Testis (tissue), 3 donors: ENCODE measurements around the gene HID1. TPM values are rescaled to one million over a fixed set of nuclear protein-coding genes. Genes with fewer than 3 reads are reported as not detected.
"Not testable (repeated sequence)": the region's sequence is repeated elsewhere in the genome, so short reads cannot be mapped to it uniquely, and the experiment has no call there.

Source experiments
- DNase-seq: peaks from one replicate; pipeline ENCODE4 v3.0.0-alpha.2; 2019
- H3K27ac ChIP-seq, 2 donors: fragments of 200-600 bp; sonication (generic); one replicate each; pipeline ENCODE4 v1.5.1; 2019
- H3K27me3 ChIP-seq: fragments of 200-600 bp; sonication (generic); one replicate; pipeline ENCODE4 v1.5.1; 2019
- H3K36me3 ChIP-seq: fragments of 200-600 bp; sonication (generic); one replicate; pipeline ENCODE4 v1.5.1; 2017; ENCODE audit warnings: low read depth; ENCODE audit errors: missing control alignments
- H3K4me1 ChIP-seq: fragments of 200-600 bp; sonication (generic); one replicate; pipeline ENCODE4 v1.5.1; 2019
- H3K4me3 ChIP-seq, 2 donors: fragments of 200-600 bp; sonication (generic); one replicate each; pipeline ENCODE4 v1.5.1; 2017 to 2019
- H3K9me3 ChIP-seq: fragments of 200-600 bp; sonication (generic); one replicate; pipeline ENCODE4 v1.5.1; 2017
- CTCF ChIP-seq, 3 experiments: fragments of 450-650 bp in 2 of 3; fragments of 200-600 bp in 1 of 3; sonication (generic) in 1 of 3; IDR thresholded peaks; one replicate each; pipeline ENCODE4 v1.5.1; 2016 to 2019; ENCODE audit warnings: antibody characterized with exemption in 3 of 3, mild to moderate bottlenecking in 2 of 3, moderate library complexity in 1 of 3
- POLR2A ChIP-seq: fragments of 450-650 bp; IDR thresholded peaks from one replicate; pipeline ENCODE4 v1.6.1; 2017; ENCODE audit warnings: antibody characterized with exemption, mild to moderate bottlenecking, moderate library complexity
- WGBS, 2 donors: methylation state at CpG; one replicate each; pipeline ENCODE4 v1.1.5; 2018; 5-methylcytosine and 5-hydroxymethylcytosine counted together
- intact Hi-C: fragments of 100-400 bp; cut with DNase I; formaldehyde crosslinking; loops from one replicate; pipeline ENCODE4 v1.15.1; 2023; ENCODE audit warnings: low total_unique reads
- polyA plus RNA-seq: library from polyadenylated mRNA; stranded (reverse); fragments of 350-450 nt; fragmentation: Illumina TruSeq; extraction: RNeasy Lipid Tissue Mini Kit (QIAGEN cat#74804); gene quantifications from one replicate; pipeline ENCODE4 v1.2.3, GENCODE V29; 2014; ENCODE audit warnings: low read depth, low replicate concordance; ENCODE audit not compliant: insufficient read depth
- total RNA-seq, 2 donors: library from RNA; depleted of rRNA; stranded (reverse); fragments of >200 nt; gene quantifications; one replicate each; pipeline ENCODE4 v1.2.3, GENCODE V29; 2016

The HID1 gene
- total and polyA plus RNA-seq, 3 donors from 2014 or later: 18.6 to 45.8 (median 40.9) TPM

- Histone ChIP-seq H3K4me3 (no peak overlapping the region), H3K4me1 (peaks cover 8% of the 10 kb centered on the region), H3K9me3 (no peaks in the 10 kb centered on the region), H3K27me3 (no peaks in the 10 kb centered on the region), H3K27ac (peak overlapping the region in 1 of 2 donors; percentile 68), H3K36me3 (no peaks in the 10 kb centered on the region)
- no peak for DNase-seq
- TF ChIP-seq CTCF (IDR thresholded peaks at IDR 0.05) (no peak), POLR2A (no peak)
- intact Hi-C loops: no loop called here
- 46 to 55% methylated on average over 8 of the region's 8 CpGs for WGBS, 2 donors
These were observed 38.3 kb upstream of the HID1 start for GRCh38 chr17:75010683-75011400.

- TF ChIP-seq CTCF (IDR thresholded peaks at IDR 0.05): no peak
- no peak for TF ChIP-seq POLR2A
- H3K36me3 ChIP-seq: no peaks in the 10 kb centered on the region
- WGBS, 2 donors: 58 to 69% methylated on average over 2 of the region's 2 CpGs
- DNase-seq: no peak
- intact Hi-C loops: no loop called here
- no peak overlapping the region for H3K27ac ChIP-seq
- no peaks in the 10 kb centered on the region for H3K9me3 ChIP-seq
- peaks cover 8% of the 10 kb centered on the region for H3K4me1 ChIP-seq
- no peak overlapping the region for H3K4me3 ChIP-seq
- H3K27me3 ChIP-seq: no peaks in the 10 kb centered on the region
These were observed 36.7 kb upstream of the HID1 start for GRCh38 chr17:75009139-75009724.

- Histone ChIP-seq H3K27me3 (no peaks in the 10 kb centered on the region), H3K4me3 (no peak overlapping the region), H3K36me3 (no peaks in the 10 kb centered on the region), H3K4me1 (peaks cover 8% of the 10 kb centered on the region), H3K27ac (no peak overlapping the region), H3K9me3 (no peaks in the 10 kb centered on the region)
- intact Hi-C loops: no loop called here
- TF ChIP-seq POLR2A: no peak
- no peak for TF ChIP-seq CTCF (IDR thresholded peaks at IDR 0.05)
- DNase-seq: no peak
- WGBS, 2 donors: 87 to 91% methylated on average over 6 of the region's 6 CpGs
These were observed 35.8 kb upstream of the HID1 start for GRCh38 chr17:75008373-75008772.

GRCh38 chr17:75006653-75007052 lies 34.1 kb upstream of the HID1 start:
- no peak overlapping the region for H3K4me3 ChIP-seq
- no peaks in the 10 kb centered on the region for H3K27me3 ChIP-seq
- no peak overlapping the region for H3K27ac ChIP-seq
- no peak for TF ChIP-seq CTCF (IDR thresholded peaks at IDR 0.05)
- TF ChIP-seq POLR2A: no peak
- H3K4me1 ChIP-seq: peaks cover 14% of the 10 kb centered on the region
- WGBS, 2 donors: 87 to 88% methylated on average over 5 of the region's 5 CpGs
- no peaks in the 10 kb centered on the region for H3K36me3 ChIP-seq
- no peaks in the 10 kb centered on the region for H3K9me3 ChIP-seq
- no peak for DNase-seq
- intact Hi-C loops: no loop called here

GRCh38 chr17:75006084-75006483 lies 33.5 kb upstream of the HID1 start:
- H3K36me3 ChIP-seq, intact Hi-C loops, DNase-seq, H3K27me3 ChIP-seq, H3K9me3 ChIP-seq, H3K27ac ChIP-seq, H3K4me3 ChIP-seq: not testable (repeated sequence)
- WGBS, 2 donors: 87 to 94% methylated on average over 6 of the region's 6 CpGs
- peaks cover 14% of the 10 kb centered on the region for H3K4me1 ChIP-seq
